ENCODE measurements around the gene PRKG1.

The PRKG1 gene

GRCh38 chr10:51624013-51624412 lies 549.7 kb downstream of the PRKG1 start:
- no peak for DNase-seq

DNA sequence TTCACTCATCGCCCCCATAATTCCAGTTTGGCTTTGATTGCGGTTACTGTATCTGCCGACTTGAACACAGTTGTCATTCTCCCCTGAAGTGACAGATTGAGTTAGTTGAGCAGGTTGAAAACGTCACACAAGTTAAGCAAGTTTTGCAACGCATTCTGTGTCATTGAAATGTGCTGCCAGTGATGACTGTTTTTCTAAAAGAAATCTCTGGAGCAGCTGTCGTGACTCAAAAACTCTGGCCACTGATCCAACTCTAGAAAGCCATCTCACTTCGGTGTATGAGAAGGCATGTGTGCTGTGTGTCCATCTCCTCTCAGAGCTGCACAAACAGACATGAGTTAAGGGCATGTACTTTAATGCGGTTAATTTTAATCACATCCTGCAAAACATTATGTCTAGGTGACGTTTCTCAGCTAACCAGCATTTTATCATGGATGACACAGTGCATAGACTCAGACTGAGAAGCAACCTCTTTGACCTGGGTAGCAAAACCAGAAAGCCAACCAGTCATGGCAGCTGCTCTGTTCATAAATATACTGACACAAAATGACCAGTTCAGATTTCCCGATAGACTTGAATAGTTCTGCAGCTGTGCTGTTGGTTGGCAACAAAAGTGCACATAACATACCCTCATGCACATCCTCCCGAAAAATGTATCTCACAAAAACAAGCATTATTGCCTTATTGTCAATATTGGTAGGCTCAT lies 555.8 kb downstream of the PRKG1 start:
- DNase-seq: no peak

- no peak for DNase-seq
Measured at GRCh38 chr10:51630640-51631005, 556.3 kb downstream of the PRKG1 start.

- DNase-seq: no peak
Measured at GRCh38 chr10:51635436-51635835, 561.1 kb downstream of the PRKG1 start.

GRCh38 chr10:51638211-51638610 lies 563.9 kb downstream of the PRKG1 start:
- DNase-seq: no peak

DNA sequence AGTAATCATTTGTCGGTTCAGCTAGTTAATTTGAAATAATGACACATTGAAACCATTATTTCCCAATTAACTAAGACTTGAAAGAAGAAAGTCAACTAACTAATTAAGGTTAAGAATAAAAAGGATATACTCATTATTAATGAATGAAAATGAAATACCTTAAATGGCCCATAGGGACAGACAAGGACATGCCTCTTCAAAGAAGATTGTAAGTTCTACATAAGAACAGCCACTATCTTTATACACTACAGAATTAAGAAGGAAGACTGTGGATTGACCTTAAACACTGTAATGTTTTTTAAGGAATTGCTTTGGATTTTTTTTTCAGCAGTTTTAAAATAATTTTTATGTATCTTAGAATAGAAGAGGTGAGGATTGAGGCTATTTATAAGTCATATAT lies 564.5 kb downstream of the PRKG1 start:
- DNase-seq: no peak

DNA sequence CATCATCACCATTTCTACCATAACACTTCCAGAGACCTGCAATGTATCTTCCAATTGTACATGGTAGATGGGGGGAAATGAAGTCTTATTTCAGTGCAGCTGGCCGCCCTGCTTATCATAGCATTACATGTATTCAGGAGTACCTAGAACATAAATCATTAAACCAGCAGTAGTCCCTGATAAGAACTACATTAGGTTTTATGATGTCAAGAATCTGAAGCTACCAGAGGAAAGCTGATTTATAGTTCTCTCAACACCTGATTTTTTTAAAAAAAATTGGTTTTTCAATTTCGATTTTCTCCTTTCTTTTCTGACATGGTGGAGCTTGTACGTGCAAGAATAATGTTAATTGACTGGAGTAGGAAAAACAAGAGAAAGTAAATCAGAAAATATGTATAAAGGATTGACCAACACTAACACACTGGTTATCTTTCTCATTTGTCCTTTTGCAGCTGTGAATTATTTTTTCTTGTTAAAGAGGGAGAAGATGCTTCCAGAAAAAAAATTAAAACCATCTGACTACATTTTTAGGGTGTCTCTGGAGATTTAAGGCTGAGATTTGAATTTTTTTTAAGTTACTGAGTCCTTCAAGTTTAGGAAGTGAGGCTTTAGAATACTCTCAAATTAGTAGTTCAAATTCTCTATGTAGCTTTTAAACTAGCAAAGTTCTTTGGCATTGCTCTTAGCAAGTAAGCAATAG lies 566.0 kb downstream of the PRKG1 start:
- DNase-seq: no peak

- no peak for DNase-seq
Measured at GRCh38 chr10:51642581-51642980, 568.3 kb downstream of the PRKG1 start.

GRCh38 chr10:51643734-51644133 lies 569.4 kb downstream of the PRKG1 start:
- DNase-seq: no peak

DNA sequence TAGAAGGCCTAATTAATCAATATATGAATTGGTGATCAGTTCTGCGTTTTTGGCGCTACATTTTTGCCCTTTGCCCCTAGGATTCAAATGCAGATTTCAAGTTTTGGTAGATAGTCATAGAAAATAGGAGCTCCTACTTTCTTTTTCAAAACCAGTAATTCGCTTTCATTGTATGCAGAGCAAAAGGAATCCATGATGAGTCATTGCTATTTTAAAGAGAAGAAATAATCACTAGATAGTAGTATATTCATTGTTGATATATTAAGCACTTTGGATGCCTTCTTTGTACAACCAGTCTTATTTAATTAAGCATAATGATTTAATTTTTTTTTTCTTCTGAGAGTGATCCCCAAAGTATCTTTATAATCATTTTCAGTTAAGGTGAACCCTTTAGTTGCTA lies 574.8 kb downstream of the PRKG1 start:
- DNase-seq: no peak

GRCh38 chr10:51651063-51651462 lies 576.8 kb downstream of the PRKG1 start:
- DNase-seq: no peak

- DNase-seq: no peak
Measured at GRCh38 chr10:51653025-51653424, 578.7 kb downstream of the PRKG1 start.

- no peak for DNase-seq
Measured at GRCh38 chr10:51654918-51655317, 580.6 kb downstream of the PRKG1 start.

DNA sequence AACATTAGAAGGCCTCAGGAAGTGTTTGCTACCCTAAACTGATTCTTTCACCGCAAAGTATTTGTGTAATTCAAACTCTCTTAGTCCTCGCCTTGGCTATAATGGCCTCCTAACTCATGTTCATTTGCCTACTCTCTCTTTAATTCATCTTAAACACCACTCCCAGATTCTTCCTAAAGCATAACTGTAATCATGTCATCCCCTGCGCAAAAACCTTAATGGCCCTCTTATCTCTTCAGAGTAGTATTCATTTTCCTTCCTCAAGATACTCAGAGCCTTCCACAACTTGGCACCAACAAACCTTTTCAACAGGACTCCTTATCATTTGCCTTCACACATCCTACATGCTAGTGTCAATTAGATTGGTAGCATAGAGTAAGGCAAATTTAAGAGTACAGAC lies 582.2 kb downstream of the PRKG1 start:
- DNase-seq: no peak

GRCh38 chr10:51658000-51658399 lies 583.7 kb downstream of the PRKG1 start:
- no peak for DNase-seq

DNA sequence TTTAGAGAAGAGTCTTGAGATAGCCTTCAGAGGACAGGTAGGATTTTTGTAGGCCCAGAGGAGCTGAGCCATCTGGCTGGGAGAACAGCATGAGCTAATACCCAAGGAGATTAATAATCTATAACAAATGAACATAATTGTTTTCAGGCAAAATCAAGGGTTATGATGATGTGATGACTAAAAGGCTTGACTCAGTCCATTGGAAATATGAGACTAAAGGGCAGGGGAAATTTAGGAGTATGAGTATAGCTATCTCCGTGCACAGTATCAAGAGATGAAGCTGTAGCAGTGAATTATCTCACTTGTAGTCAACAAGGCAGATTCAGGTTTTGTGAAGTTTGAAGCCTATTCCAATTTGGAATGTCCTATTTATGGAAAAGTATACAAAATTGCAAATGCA lies 585.1 kb downstream of the PRKG1 start:
- DNase-seq: no peak

GRCh38 chr10:51663086-51663485 lies 588.8 kb downstream of the PRKG1 start:
- no peak for DNase-seq

GRCh38 chr10:51666456-51666855 lies 592.2 kb downstream of the PRKG1 start:
- no peak for DNase-seq

DNA sequence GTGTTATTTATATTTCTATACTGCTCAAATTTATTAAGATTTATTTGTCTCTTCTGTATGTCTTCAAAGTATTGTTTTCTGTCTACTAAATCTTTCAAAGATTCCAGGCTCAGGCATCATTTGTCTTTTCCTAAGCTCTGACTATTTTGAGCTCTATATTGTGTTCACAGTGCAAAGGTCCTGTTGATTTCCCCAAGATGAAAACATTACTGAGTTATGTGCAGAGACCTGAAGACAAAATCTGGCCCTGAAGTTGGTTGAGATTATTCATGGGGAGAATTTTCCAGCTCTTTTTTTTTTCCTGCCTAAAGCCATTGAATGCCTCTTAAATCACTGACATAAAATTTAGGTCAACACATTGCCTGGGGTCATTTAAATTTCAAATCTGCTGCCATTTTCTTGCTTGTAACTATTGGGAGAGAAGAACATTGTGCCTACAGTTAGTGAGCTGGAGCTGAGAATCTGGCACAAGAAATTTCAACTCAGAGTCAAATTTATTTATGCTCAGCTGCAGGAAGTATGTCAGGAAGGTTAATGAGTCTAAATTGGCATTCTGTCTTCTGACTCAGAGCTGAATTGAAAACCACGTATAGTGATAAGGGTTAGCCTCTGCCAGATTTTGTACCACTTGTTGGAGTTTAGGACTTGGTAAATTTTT lies 593.5 kb downstream of the PRKG1 start:
- no peak for DNase-seq

DNA sequence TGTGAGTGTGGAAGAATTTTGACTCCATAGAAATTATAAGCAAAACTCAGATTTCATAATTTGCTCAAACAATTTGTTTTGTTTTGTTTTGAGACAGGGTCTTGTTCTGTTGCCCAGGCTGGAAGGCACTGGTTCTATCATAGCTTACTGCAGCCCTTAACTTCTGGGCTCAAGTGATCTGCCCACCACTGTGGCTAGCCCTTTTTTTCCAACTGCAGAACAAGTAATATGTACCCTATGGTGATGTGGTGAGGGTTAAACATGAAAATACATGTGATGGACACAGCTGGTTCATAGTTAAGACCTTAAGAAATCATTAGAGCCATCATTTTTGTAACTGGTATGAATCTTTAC lies 594.0 kb downstream of the PRKG1 start:
- no peak for DNase-seq

DNA sequence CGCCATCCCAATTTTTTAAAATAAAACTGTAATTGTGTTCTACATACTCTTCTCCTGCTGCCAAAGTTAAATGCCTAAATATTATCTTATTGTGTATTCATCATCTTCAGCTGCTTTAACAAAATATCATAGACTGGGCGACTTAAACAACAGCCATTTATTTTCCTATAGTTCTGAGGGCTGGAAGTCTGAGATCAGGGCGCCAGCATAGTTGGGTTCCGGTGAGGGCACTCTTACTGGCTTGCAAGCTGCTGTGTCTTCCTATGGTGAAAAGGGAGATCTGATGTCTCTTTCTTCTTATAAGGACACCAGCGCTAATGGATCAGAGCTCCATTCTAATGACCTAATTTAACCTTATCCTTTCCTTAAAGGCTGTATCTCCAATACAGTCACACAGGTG lies 594.8 kb downstream of the PRKG1 start:
- no peak for DNase-seq

- DNase-seq: no peak
Measured at GRCh38 chr10:51672039-51672535, 597.8 kb downstream of the PRKG1 start.

GRCh38 chr10:51675088-51675487 lies 600.8 kb downstream of the PRKG1 start:
- DNase-seq: no peak

DNA sequence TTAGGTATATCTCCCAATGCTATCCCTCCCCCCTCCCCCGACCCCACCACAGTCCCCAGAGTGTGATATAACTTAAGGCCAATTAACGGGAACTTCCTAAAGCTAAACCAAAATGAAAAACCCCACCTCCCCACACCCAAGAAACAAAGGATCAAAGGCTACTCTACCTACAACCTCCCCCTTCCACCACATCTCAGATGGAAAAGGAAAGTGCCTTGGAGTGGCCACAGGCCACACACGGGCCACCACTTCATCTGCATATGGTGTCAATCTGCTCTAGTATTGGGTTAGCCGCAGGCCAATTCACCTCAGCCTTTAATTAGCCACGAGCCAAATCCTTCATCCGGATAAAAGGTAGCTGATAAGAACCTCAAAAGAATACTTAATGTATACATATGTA lies 605.6 kb downstream of the PRKG1 start:
- no peak for DNase-seq

All from T1000 (cell line).